HG02678 (cell line): ENCODE results near the gene CTBP2.
"Not testable (repeated sequence)": the region's sequence is repeated elsewhere in the genome, so short reads cannot be mapped to it uniquely, and the experiment has no call there.

ENCODE experiments used
- ATAC-seq: cut with Tn5 transposase; IDR thresholded peaks from one replicate; pipeline ENCODE4 v1.9.1; 2021; ENCODE audit warnings: mild to moderate bottlenecking, moderate library complexity; ENCODE audit not compliant: unreplicated experiment

Gene CTBP2

GRCh38 chr10:125187238-125188194 lies 27.2 kb upstream of the CTBP2 start:
- no peak for ATAC-seq

- no peak for ATAC-seq
Measured at GRCh38 chr10:125186431-125187170, 26.2 kb upstream of the CTBP2 start.

- ATAC-seq: not testable (repeated sequence)
Measured at GRCh38 chr10:125179107-125179506, 18.7 kb upstream of the CTBP2 start.

GRCh38 chr10:125177641-125178640 lies 17.6 kb upstream of the CTBP2 start:
- no peak for ATAC-seq

GRCh38 chr10:125175807-125176206 lies 15.4 kb upstream of the CTBP2 start:
- ATAC-seq: no peak

- ATAC-seq: no peak
Measured at GRCh38 chr10:125174360-125174759, 14.0 kb upstream of the CTBP2 start.

- no peak for ATAC-seq
Measured at GRCh38 chr10:125172694-125173093, 12.3 kb upstream of the CTBP2 start.

- no peak for ATAC-seq
Measured at GRCh38 chr10:125171402-125172306, 11.3 kb upstream of the CTBP2 start.

GRCh38 chr10:125169915-125170314 lies 9.6 kb upstream of the CTBP2 start:
- no peak for ATAC-seq

- no peak for ATAC-seq
Measured at GRCh38 chr10:125169279-125169678, 8.9 kb upstream of the CTBP2 start.

GRCh38 chr10:125166658-125167057 lies 6.3 kb upstream of the CTBP2 start:
- ATAC-seq: no peak

GRCh38 chr10:125165584-125166573 lies 5.5 kb upstream of the CTBP2 start:
- no peak for ATAC-seq

GRCh38 chr10:125164421-125164820 lies 4.1 kb upstream of the CTBP2 start:
- ATAC-seq: no peak

GRCh38 chr10:125163803-125164202 lies 3.4 kb upstream of the CTBP2 start:
- ATAC-seq: no peak

- ATAC-seq: not testable (repeated sequence)
Measured at GRCh38 chr10:125163312-125163711, 2.9 kb upstream of the CTBP2 start.

- ATAC-seq: no peak
Measured at GRCh38 chr10:125162120-125162931, 2.0 kb upstream of the CTBP2 start.

- no peak for ATAC-seq
Measured at GRCh38 chr10:125161707-125162119, 1.4 kb upstream of the CTBP2 start.
